Measurements from ENCODE around the gene KLRC4.

GRCh38 chr12:10363914-10364814 lies 45.4 kb downstream of the KLRC4 start:
- TF ChIP-seq CTCF (conservative IDR thresholded peaks at IDR 0.05) (no peak), ZFX (IDR thresholded peaks at IDR 0.05) (no peak)
